Measurements from ENCODE around the gene SEC63. TPM values are rescaled to one million over a fixed set of nuclear protein-coding genes. Genes with fewer than 3 reads are reported as not detected.
A peak's percentile ranks its signal among the peaks of the same experiment; 100 is the strongest.
"Not testable (repeated sequence)": the region's sequence is repeated elsewhere in the genome, so short reads cannot be mapped to it uniquely, and the experiment has no call there.

Gene SEC63
- total RNA-seq, 1 experiment from 2014 or later, result 86.2 TPM

DNA sequence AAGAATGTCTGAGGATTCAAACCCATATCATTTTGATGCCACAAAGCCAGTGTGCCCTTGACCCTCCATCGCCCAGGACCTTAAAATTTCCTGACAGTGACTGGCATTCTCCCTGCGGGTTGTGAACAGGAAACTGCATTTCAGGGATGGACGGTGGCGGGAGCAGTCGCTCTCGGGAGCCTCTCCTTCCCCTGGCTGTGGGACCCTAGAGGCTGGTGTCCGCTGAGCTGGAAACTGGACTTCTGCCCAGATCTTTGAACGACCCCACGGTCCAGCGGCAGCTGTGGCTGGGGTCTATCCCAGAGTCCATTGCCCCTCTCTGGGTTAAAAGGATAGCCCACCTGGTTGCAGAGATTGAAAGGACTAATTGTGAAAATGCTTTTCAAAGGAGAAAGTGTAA lies 1.4 kb upstream of the SEC63 start:
- peak overlapping the region; percentile 89 to 97; a peak in 3 of 5 replicates for H3K4me3 Mint-ChIP-seq

DNA sequence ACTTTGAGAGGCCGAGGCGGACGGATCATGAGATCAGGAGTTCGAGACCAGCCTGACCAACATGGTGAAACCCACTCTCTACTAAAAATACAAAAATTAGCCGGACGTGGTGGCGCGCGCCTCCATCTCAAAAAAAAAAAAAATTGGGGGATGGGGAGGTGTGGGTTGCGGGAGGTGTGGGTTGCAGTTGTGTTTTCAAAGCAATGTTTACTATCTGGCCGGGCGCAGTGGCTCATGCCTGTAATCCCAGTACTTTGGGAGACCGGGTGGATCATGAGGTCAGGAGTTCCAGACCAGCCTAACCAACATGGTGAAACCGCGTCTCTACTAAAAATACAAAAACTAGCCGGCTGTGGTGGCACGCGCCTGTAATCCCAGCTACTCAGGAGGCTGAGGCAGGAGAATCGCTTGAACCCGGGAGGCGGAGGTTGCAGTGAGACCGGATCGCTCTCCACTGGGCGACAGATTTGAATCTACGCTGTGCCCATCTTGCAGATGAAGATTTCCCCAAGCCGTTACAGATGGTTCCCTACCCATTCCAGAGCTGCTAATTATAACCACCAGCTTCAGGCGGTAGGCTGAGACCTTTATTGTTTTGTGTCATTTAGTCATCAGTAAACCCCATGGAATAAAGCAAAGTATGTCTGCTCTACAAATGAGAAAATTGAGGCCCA lies 818 bp upstream of the SEC63 start:
- not testable (repeated sequence) for DNase-seq; H3K4ac ChIP-seq (ENCODE audit: low read depth, low read length); H2BK15ac ChIP-seq (ENCODE audit: low read depth, low read length); H3K27me3 ChIP-seq (ENCODE audit: insufficient read depth, low read length); H3T11ph ChIP-seq (ENCODE audit: low read length); H3K14ac ChIP-seq (ENCODE audit: insufficient read depth, low read length); H4K20me1 ChIP-seq (ENCODE audit: control insufficient read depth, insufficient read depth, insufficient read length); H3K9me3 ChIP-seq (ENCODE audit: control insufficient read depth, low read depth, low read length); H3K18ac ChIP-seq (ENCODE audit: insufficient read length, low read depth, low read length); H2AFZ ChIP-seq (ENCODE audit: low read length); H3K27ac ChIP-seq (ENCODE audit: insufficient read length, low read depth, low read length); H2AK5ac ChIP-seq (ENCODE audit: insufficient read length, low read length); H4K91ac ChIP-seq (ENCODE audit: insufficient read length, low read depth, low read length); H3K9me3 Mint-ChIP-seq; H3K23ac ChIP-seq (ENCODE audit: insufficient read length, low read depth, low read length); H2BK12ac ChIP-seq (ENCODE audit: insufficient read length, low read depth, low read length); H3K23me2 ChIP-seq (ENCODE audit: insufficient read length, low read depth, low read length, poor library complexity, severe bottlenecking); H4K5ac ChIP-seq (ENCODE audit: insufficient read length, low read depth, low read length); H3K79me1 ChIP-seq (ENCODE audit: insufficient read depth, low read depth, low read length, poor library complexity, severe bottlenecking); H3K56ac ChIP-seq (ENCODE audit: insufficient read length, low read depth, low read length); H4K8ac ChIP-seq (replicated peaks; ENCODE audit: insufficient read length, low read depth, low read length); H3K4me1 ChIP-seq (ENCODE audit: insufficient read depth, low read length); H2BK5ac ChIP-seq (ENCODE audit: insufficient read length, low read length); H3K27me3 Mint-ChIP-seq (ENCODE audit: low read depth); H2BK20ac ChIP-seq (ENCODE audit: low read depth, low read length, poor library complexity, severe bottlenecking); H3K9ac ChIP-seq (ENCODE audit: extremely low read depth, insufficient read length, low read length); H2BK120ac ChIP-seq (ENCODE audit: low read depth, low read length, poor library complexity, severe bottlenecking)
- WGBS (ENCODE audit: extremely low coverage, insufficient read length, low lambda C conversion rate), result no CpG with 5 or more reads among the region's 27 CpGs
- peak overlapping the region in 2 of 3 experiments; percentile 13 to 62; a peak in 3 of 7 replicates for H3K27ac Mint-ChIP-seq
- H3K4me3 Mint-ChIP-seq, result peak overlapping the region; percentile 89 to 97
- Histone ChIP-seq H3K79me2 (ENCODE audit: insufficient read depth, low read length) (peaks cover 22% of the 10 kb centered on the region; the same call in 1 of the 2 replicates), H3K4me2 (ENCODE audit: insufficient read depth, insufficient read length, low read length) (peak overlapping the region; percentile 55)
- peaks cover 13 to 21% (median 18%) of the 10 kb centered on the region in 3 experiments for H3K36me3 Mint-ChIP-seq (ENCODE audit: insufficient read depth in 1 of 3, low read depth in 3 of 3)
- peaks cover 27 to 30% of the 10 kb centered on the region in 2 experiments for H3K4me1 Mint-ChIP-seq

More for the DNA sequence above, 1.4 kb upstream of the SEC63 start:
- Mint-ChIP-seq H3K27ac (no peak overlapping the region), H3K9me3 (peaks cover 0 to 4% of the 10 kb centered on the region in 2 experiments; a peak in 3 of 5 replicates), H3K36me3 (ENCODE audit: insufficient read depth in 1 of 3, low read depth in 3 of 3) (peaks cover 12 to 21% (median 16%) of the 10 kb centered on the region in 3 experiments), H3K4me1 (peaks cover 28 to 29% of the 10 kb centered on the region in 2 experiments), H3K27me3 (ENCODE audit: low read depth) (peaks cover 2% of the 10 kb centered on the region; the same call in 1 of the 2 replicates)
- Histone ChIP-seq H3K14ac (ENCODE audit: insufficient read depth, low read length) (no peak overlapping the region), H4K91ac (ENCODE audit: insufficient read length, low read depth, low read length) (no peak overlapping the region), H3K4me2 (ENCODE audit: insufficient read depth, insufficient read length, low read length) (no peak overlapping the region), H4K5ac (ENCODE audit: insufficient read length, low read depth, low read length) (no peak overlapping the region), H3K56ac (ENCODE audit: insufficient read length, low read depth, low read length) (no peak overlapping the region), H3K9ac (ENCODE audit: extremely low read depth, insufficient read length, low read length) (no peak overlapping the region), H3K4me1 (ENCODE audit: insufficient read depth, low read length) (no peaks in the 10 kb centered on the region), H2BK5ac (ENCODE audit: insufficient read length, low read length) (no peak overlapping the region), H3K27ac (ENCODE audit: insufficient read length, low read depth, low read length) (no peak overlapping the region), H3T11ph (ENCODE audit: low read length) (no peak overlapping the region), H2BK15ac (ENCODE audit: low read depth, low read length) (no peak overlapping the region), H2BK12ac (ENCODE audit: insufficient read length, low read depth, low read length) (no peak overlapping the region), H3K23ac (ENCODE audit: insufficient read length, low read depth, low read length) (no peak overlapping the region), H3K18ac (ENCODE audit: insufficient read length, low read depth, low read length) (no peak overlapping the region), H2BK20ac (ENCODE audit: low read depth, low read length, poor library complexity, severe bottlenecking) (no peak overlapping the region), H3K27me3 (ENCODE audit: insufficient read depth, low read length) (no peaks in the 10 kb centered on the region), H3K79me1 (ENCODE audit: insufficient read depth, low read depth, low read length, poor library complexity, severe bottlenecking) (no peaks in the 10 kb centered on the region), H2BK120ac (ENCODE audit: low read depth, low read length, poor library complexity, severe bottlenecking) (no peak overlapping the region), H3K4ac (ENCODE audit: low read depth, low read length) (no peak overlapping the region), H2AK5ac (ENCODE audit: insufficient read length, low read length) (no peak overlapping the region), H3K23me2 (ENCODE audit: insufficient read length, low read depth, low read length, poor library complexity, severe bottlenecking) (peaks cover 8% of the 10 kb centered on the region), H4K8ac (replicated peaks; ENCODE audit: insufficient read length, low read depth, low read length) (no peak overlapping the region), H3K9me3 (ENCODE audit: control insufficient read depth, low read depth, low read length) (no peaks in the 10 kb centered on the region), H2AFZ (ENCODE audit: low read length) (no peak overlapping the region), H4K20me1 (ENCODE audit: control insufficient read depth, insufficient read depth, insufficient read length) (no peaks in the 10 kb centered on the region), H3K79me2 (ENCODE audit: insufficient read depth, low read length) (peaks cover 22% of the 10 kb centered on the region; the same call in 1 of the 2 replicates)
- WGBS (ENCODE audit: extremely low coverage, insufficient read length, low lambda C conversion rate), result no CpG with 5 or more reads among the region's 10 CpGs
- no peak for DNase-seq
- TF ChIP-seq, protein P1, sequence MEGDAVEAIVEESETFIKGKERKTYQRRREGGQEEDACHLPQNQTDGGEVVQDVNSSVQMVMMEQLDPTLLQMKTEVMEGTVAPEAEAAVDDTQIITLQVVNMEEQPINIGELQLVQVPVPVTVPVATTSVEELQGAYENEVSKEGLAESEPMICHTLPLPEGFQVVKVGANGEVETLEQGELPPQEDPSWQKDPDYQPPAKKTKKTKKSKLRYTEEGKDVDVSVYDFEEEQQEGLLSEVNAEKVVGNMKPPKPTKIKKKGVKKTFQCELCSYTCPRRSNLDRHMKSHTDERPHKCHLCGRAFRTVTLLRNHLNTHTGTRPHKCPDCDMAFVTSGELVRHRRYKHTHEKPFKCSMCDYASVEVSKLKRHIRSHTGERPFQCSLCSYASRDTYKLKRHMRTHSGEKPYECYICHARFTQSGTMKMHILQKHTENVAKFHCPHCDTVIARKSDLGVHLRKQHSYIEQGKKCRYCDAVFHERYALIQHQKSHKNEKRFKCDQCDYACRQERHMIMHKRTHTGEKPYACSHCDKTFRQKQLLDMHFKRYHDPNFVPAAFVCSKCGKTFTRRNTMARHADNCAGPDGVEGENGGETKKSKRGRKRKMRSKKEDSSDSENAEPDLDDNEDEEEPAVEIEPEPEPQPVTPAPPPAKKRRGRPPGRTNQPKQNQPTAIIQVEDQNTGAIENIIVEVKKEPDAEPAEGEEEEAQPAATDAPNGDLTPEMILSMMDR (conservative IDR thresholded peaks at IDR 0.05), result no peak

Measured in H9 (cell line).